Measurements from ENCODE around the gene MCCC2. TPM values are rescaled to one million over a fixed set of nuclear protein-coding genes. Genes with fewer than 3 reads are reported as not detected.

MCCC2 gene
- total RNA-seq, 4 donors from 2014 or later = 31.5 to 46.9 (median 37.6) TPM

- Histone ChIP-seq H3K9me3 (no peaks in the 10 kb centered on the region), H3K4me1 (no peaks in the 10 kb centered on the region), H3K36me3 (no peaks in the 10 kb centered on the region), H3K27me3 (peaks cover 0 to 1% of the 10 kb centered on the region in 2 donors), H3K27ac (no peak overlapping the region), H3K4me3 (no peak overlapping the region)
- DNase-seq (ENCODE audit: low spot score in 2 of 2) = no peak
- no peak for TF ChIP-seq CTCF (IDR thresholded peaks at IDR 0.05)
- no peak for TF ChIP-seq EP300 (IDR thresholded peaks at IDR 0.05)
- no peak for TF ChIP-seq POLR2A (IDR thresholded peaks at IDR 0.05)
- 65 to 71% methylated on average over 2 of the region's 2 CpGs for WGBS, 2 donors
Observed at GRCh38 chr5:71699233-71699632, 112.1 kb downstream of the MCCC2 start.

GRCh38 chr5:71699751-71700150 is 112.6 kb downstream of the MCCC2 start:
- Histone ChIP-seq H3K4me3 (no peak overlapping the region), H3K27me3 (no peaks in the 10 kb centered on the region), H3K27ac (no peak overlapping the region), H3K9me3 (no peaks in the 10 kb centered on the region), H3K36me3 (no peaks in the 10 kb centered on the region), H3K4me1 (no peaks in the 10 kb centered on the region)
- 42 to 78% methylated on average over 2 of the region's 2 CpGs for WGBS, 2 donors
- TF ChIP-seq POLR2A (IDR thresholded peaks at IDR 0.05) (no peak), CTCF (IDR thresholded peaks at IDR 0.05) (no peak), EP300 (IDR thresholded peaks at IDR 0.05) (no peak)
- DNase-seq (ENCODE audit: low spot score in 2 of 2) = no peak

- Histone ChIP-seq H3K27me3 (no peaks in the 10 kb centered on the region), H3K9me3 (no peaks in the 10 kb centered on the region), H3K4me1 (no peaks in the 10 kb centered on the region), H3K27ac (no peak overlapping the region), H3K36me3 (no peaks in the 10 kb centered on the region), H3K4me3 (no peak overlapping the region)
- DNase-seq (ENCODE audit: low spot score in 2 of 2) = no peak
- TF ChIP-seq POLR2A (IDR thresholded peaks at IDR 0.05) = no peak
- TF ChIP-seq EP300 (IDR thresholded peaks at IDR 0.05) = no peak
- no peak for TF ChIP-seq CTCF (IDR thresholded peaks at IDR 0.05)
Observed at GRCh38 chr5:71700803-71701202, 113.7 kb downstream of the MCCC2 start.

- Histone ChIP-seq H3K27ac (no peak overlapping the region), H3K4me1 (no peaks in the 10 kb centered on the region), H3K4me3 (no peak overlapping the region), H3K9me3 (no peaks in the 10 kb centered on the region), H3K27me3 (no peaks in the 10 kb centered on the region), H3K36me3 (no peaks in the 10 kb centered on the region)
- no peak for TF ChIP-seq EP300 (IDR thresholded peaks at IDR 0.05)
- TF ChIP-seq CTCF (IDR thresholded peaks at IDR 0.05) = no peak
- TF ChIP-seq POLR2A (IDR thresholded peaks at IDR 0.05) = no peak
- 69 to 76% methylated on average over 3 of the region's 3 CpGs for WGBS, 2 donors
- DNase-seq (ENCODE audit: low spot score in 2 of 2) = no peak
Observed at GRCh38 chr5:71701407-71701806, 114.3 kb downstream of the MCCC2 start.

- Histone ChIP-seq H3K36me3 (no peaks in the 10 kb centered on the region), H3K4me1 (no peaks in the 10 kb centered on the region), H3K27me3 (peaks cover 0 to 7% of the 10 kb centered on the region in 2 donors), H3K27ac (no peak overlapping the region), H3K9me3 (no peaks in the 10 kb centered on the region), H3K4me3 (no peak overlapping the region)
- TF ChIP-seq EP300 (IDR thresholded peaks at IDR 0.05) = no peak
- TF ChIP-seq CTCF (IDR thresholded peaks at IDR 0.05) = no peak
- no peak for TF ChIP-seq POLR2A (IDR thresholded peaks at IDR 0.05)
- WGBS, 2 donors = 5 to 9% methylated on average over 4 of the region's 4 CpGs
- no peak for DNase-seq (ENCODE audit: low spot score in 2 of 2)
Observed at GRCh38 chr5:71703941-71704340, 116.8 kb downstream of the MCCC2 start.

All from tibial nerve (tissue), 4 donors.